Fibroblast of mammary gland (primary cell): ENCODE results near the gene KIF26B.

ENCODE experiments used
- DNase-seq: peaks from one replicate; pipeline ENCODE4 v3.0.0-alpha.2; 2010; ENCODE audit warnings: low read depth
- H3K4me3 ChIP-seq: 2 replicates; pipeline ENCODE4 v1.5.1; 2011; ENCODE audit warnings: low read depth, mild to moderate bottlenecking, low read length, moderate library complexity; ENCODE audit not compliant: control insufficient read depth
- TF ChIP-seq, protein P1 (sequence below): conservative IDR thresholded peaks from 2 replicates; pipeline ENCODE4 v1.5.1; 2011; ENCODE audit warnings: low read depth, low read length, inconsistent platforms; ENCODE audit not compliant: control insufficient read depth, insufficient read depth

The KIF26B gene

DNA sequence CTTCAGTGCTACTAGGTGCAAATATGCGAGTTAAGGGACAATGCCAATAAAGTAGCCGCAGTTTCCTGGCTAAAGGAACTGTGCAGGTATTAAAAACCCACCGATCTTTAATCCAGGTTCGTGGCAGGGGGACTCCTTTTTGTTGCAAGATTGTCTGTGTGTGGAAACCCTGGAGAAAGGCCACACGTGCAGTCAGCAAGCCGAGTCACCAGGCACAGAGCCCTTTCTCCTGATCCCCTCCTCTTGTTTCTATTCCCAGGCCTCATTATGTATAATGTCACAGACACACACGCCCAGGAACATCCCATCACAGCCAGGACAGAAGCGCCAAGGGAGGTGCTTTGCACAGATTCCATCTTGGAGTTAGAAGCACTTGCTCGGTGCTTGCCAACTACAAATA is 528.9 kb downstream of the KIF26B start:
- H3K4me3 ChIP-seq = no peak overlapping the region
- TF ChIP-seq, protein P1, sequence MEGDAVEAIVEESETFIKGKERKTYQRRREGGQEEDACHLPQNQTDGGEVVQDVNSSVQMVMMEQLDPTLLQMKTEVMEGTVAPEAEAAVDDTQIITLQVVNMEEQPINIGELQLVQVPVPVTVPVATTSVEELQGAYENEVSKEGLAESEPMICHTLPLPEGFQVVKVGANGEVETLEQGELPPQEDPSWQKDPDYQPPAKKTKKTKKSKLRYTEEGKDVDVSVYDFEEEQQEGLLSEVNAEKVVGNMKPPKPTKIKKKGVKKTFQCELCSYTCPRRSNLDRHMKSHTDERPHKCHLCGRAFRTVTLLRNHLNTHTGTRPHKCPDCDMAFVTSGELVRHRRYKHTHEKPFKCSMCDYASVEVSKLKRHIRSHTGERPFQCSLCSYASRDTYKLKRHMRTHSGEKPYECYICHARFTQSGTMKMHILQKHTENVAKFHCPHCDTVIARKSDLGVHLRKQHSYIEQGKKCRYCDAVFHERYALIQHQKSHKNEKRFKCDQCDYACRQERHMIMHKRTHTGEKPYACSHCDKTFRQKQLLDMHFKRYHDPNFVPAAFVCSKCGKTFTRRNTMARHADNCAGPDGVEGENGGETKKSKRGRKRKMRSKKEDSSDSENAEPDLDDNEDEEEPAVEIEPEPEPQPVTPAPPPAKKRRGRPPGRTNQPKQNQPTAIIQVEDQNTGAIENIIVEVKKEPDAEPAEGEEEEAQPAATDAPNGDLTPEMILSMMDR = no peak
- no peak for DNase-seq

DNA sequence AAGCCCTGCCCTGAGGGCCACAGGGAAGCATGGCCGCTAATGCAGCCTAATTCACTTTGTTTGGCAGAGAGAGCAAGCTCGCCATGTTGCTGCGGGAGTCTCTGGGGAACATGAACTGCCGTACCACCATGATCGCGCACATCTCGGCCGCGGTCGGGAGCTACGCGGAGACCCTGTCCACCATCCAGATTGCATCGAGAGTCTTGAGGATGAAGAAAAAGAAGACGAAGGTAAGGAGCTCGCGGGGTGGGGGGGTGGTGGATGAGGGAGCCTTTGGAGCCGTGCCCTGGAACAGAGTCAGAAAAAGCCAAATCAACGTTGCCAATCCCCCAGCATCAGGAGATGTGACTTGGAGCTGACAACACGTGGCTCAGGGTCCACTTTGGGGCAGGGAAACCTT is 529.4 kb downstream of the KIF26B start:
- no peak for DNase-seq
- TF ChIP-seq, protein P1 = no peak
- H3K4me3 ChIP-seq = no peak overlapping the region

GRCh38 chr1:245684571-245684970 is 529.8 kb downstream of the KIF26B start:
- DNase-seq = no peak
- TF ChIP-seq, protein P1 = no peak
- H3K4me3 ChIP-seq = no peak overlapping the region

- no peak for DNase-seq
- TF ChIP-seq, protein P1 = no peak
Observed at GRCh38 chr1:245685111-245685810, 530.5 kb downstream of the KIF26B start.

GRCh38 chr1:245686006-245686405 is 531.2 kb downstream of the KIF26B start:
- no peak for DNase-seq
- TF ChIP-seq, protein P1 = no peak
- no peak overlapping the region for H3K4me3 ChIP-seq

More at GRCh38 chr1:245685111-245685810, 530.5 kb downstream of the KIF26B start:
- no peak overlapping the region for H3K4me3 ChIP-seq

- no peak for DNase-seq
- H3K4me3 ChIP-seq = no peak overlapping the region
- TF ChIP-seq, protein P1 = no peak
Observed at GRCh38 chr1:245686446-245687030, 531.8 kb downstream of the KIF26B start.

GRCh38 chr1:245687152-245687635 is 532.4 kb downstream of the KIF26B start:
- DNase-seq = no peak
- TF ChIP-seq, protein P1 = no peak
- no peak overlapping the region for H3K4me3 ChIP-seq
